ENCODE results near the gene VWA7.

VWA7 gene

DNA sequence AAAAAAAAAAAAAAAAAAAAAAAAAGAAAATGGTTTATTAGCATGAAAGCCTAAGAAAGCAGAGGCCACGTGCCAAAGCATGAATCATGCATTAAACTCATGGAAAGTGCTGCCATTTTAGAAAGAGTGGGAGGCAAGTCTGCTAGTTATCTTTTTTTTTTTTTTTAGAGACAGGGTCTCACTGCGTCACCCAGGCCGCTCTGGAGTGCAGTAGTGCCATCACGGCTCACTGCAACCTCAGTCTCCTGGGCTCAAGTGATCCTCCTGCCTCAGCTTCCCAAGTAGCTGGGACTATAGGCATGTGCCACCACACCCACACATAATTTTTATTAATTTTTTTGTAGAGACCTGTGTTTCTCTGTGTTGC lies 5.2 kb downstream of the VWA7 start:
- no peak overlapping the region for H3K4me3 ChIP-seq (ENCODE audit: low read length)
- no peaks in the 10 kb centered on the region for H3K4me1 ChIP-seq (ENCODE audit: insufficient read depth, low read length)
- no peak overlapping the region for H3K9ac ChIP-seq (ENCODE audit: low read depth, low read length)
- H3K9me3 ChIP-seq (ENCODE audit: insufficient read depth, low read depth, low read length) = no peaks in the 10 kb centered on the region
- no peak overlapping the region for H3K27ac ChIP-seq (ENCODE audit: low read length)
- no peaks in the 10 kb centered on the region for H3K27me3 ChIP-seq (ENCODE audit: insufficient read depth, low read length)
- no peaks in the 10 kb centered on the region for H3K36me3 ChIP-seq (ENCODE audit: insufficient read depth, low read depth, low read length)

DNA sequence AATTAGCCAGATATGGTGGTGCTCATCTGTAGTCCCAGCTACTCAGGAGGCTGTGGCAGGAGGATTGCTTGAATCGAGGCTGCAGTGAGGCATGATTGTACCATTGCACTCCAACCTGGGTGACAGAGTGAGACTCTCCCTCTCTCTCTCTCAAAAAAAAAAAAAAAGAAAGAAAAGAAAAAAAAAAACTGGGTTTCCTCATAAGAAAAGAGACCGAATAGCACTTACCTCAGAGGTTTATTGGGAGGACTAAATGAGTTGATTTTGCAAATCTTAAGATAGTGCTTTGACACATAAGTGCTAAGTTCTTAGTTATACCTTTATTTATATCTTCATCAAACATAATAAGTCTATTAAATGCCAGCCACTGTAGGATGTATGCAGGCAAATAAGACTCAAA lies 6.3 kb downstream of the VWA7 start:
- H3K36me3 ChIP-seq (ENCODE audit: insufficient read depth, low read depth, low read length) = no peaks in the 10 kb centered on the region
- no peak overlapping the region for H3K4me3 ChIP-seq (ENCODE audit: low read length)
- H3K27me3 ChIP-seq (ENCODE audit: insufficient read depth, low read length) = no peaks in the 10 kb centered on the region; the same call in 1 of the 2 replicates
- no peak overlapping the region for H3K27ac ChIP-seq (ENCODE audit: low read length)
- H3K9ac ChIP-seq (ENCODE audit: low read depth, low read length) = no peak overlapping the region
- H3K9me3 ChIP-seq (ENCODE audit: insufficient read depth, low read depth, low read length) = no peaks in the 10 kb centered on the region
- no peaks in the 10 kb centered on the region for H3K4me1 ChIP-seq (ENCODE audit: insufficient read depth, low read length)

DNA sequence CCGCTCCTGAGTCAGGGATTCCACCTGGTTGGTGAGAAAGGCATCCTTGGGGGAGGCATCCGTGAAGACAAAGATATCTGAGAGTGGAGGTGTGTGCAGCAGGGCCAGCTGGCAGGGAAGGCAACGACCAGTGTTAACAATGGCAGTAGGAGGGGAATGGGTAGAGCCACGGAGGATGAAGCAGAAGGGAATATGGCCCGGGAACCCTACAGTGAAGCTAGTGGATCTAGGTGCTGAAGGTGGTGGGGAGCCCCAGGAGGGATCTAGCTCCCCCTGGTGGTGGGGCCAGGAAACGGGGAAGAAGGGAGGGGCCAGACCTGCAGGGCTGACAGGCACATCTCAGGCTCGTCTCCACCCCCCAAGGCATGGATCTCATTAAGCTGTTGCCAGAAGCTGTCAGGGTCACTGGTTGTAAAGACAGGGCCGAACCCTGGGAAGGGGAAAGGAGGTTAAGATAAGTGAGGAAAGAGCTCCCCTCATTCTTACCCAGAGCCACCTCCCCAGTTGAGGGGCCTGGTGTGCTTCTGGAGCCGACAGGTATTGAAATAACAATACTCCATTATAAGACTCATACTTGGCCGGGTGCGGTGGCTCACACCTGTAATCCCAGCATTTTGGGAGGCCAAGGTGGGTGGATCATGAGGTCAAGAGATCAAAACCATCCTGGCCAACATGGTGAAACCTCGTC lies 7.3 kb downstream of the VWA7 start:
- no peak overlapping the region for H3K27ac ChIP-seq (ENCODE audit: low read length)
- H3K4me1 ChIP-seq (ENCODE audit: insufficient read depth, low read length) = no peaks in the 10 kb centered on the region
- no peaks in the 10 kb centered on the region for H3K9me3 ChIP-seq (ENCODE audit: insufficient read depth, low read depth, low read length)
- H3K9ac ChIP-seq (ENCODE audit: low read depth, low read length) = no peak overlapping the region
- no peaks in the 10 kb centered on the region; the same call in 1 of the 2 replicates for H3K27me3 ChIP-seq (ENCODE audit: insufficient read depth, low read length)
- no peak overlapping the region for H3K4me3 ChIP-seq (ENCODE audit: low read length)
- H3K36me3 ChIP-seq (ENCODE audit: insufficient read depth, low read depth, low read length) = no peaks in the 10 kb centered on the region

DNA sequence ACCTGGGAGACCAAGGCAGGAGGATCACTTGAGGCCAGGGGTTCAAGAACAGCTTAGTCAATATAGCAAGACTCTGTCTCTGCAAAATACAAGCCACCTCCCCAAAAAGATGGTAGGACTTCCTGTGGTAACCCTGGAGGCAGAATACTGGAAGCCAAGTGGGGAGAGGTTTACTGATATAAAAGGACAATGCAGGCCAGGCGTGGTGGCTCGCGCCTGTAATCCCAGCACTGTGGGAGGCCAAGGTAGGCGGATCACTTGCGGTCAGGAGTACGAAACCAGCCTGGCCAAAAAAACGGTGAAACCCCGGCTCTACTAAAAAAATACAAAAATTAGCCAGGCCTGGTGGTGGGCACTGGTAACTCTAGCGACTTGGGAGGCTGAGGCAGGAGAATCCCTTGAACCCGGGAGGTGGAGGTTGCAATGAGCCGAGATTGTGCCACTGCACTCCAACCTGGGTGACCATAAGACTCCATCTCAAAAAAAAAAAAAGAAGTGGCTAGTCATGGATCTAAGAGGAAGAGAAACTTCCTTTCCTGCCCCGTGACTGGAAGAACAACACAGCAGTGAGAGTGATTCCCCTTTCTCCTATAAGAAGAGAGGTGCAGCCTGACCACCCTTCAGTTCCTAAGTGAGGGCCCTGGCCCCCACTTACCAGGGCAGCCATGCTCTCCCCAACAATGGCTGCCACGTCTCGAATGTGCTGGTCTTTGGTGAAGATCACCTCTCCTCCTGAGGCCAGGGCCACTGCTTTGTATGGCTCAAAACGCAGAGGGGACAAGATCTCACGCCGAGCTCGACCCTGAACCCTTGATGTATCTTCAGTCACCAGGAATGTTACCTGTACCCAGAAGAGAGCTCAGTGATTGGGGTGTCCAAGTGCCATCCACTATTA lies 8.5 kb downstream of the VWA7 start:
- Histone ChIP-seq H3K27ac (ENCODE audit: low read length) (no peak overlapping the region), H3K36me3 (ENCODE audit: insufficient read depth, low read depth, low read length) (no peaks in the 10 kb centered on the region; the same call in 1 of the 2 replicates), H3K9ac (ENCODE audit: low read depth, low read length) (no peak overlapping the region), H3K4me3 (ENCODE audit: low read length) (no peak overlapping the region), H3K9me3 (ENCODE audit: insufficient read depth, low read depth, low read length) (no peaks in the 10 kb centered on the region), H3K4me1 (ENCODE audit: insufficient read depth, low read length) (0 out of 2 replicates have a peak, but pooled peaks cover 2% of the 10 kb centered on the region), H3K27me3 (ENCODE audit: insufficient read depth, low read length) (no peaks in the 10 kb centered on the region; the same call in 1 of the 2 replicates)

DNA sequence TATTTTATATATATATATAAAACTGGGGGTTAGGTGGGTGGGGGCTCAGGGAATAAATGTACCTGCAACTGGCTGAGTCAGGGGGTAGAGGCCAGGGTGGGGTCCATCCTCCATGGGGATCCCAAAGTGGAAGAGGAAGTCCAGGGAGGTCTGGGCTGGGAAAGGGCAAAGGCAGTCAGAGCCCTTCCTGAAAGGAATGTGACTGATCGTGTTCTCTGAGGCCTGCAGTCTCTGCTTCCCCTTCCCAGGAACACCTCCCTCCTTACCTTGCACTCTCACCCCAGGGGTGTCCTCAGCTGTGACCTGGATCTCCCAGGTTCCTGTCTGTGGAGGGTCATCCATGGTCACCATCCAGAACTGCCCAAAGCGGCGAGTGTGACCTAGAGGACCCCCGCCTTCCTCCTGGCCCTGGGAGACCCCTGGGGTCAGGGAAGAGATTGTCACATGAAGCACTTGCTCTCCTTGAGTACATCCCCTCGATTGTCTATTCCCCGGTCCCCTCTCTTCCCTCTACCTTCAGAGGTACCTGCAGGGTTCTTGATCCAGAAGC lies 10.0 kb downstream of the VWA7 start:
- Histone ChIP-seq H3K4me3 (ENCODE audit: low read length) (no peak overlapping the region), H3K27ac (ENCODE audit: low read length) (no peak overlapping the region), H3K36me3 (ENCODE audit: insufficient read depth, low read depth, low read length) (peaks cover 4% of the 10 kb centered on the region), H3K9ac (ENCODE audit: low read depth, low read length) (no peak overlapping the region), H3K4me1 (ENCODE audit: insufficient read depth, low read length) (peaks cover 7% of the 10 kb centered on the region; the same call in 1 of the 2 replicates), H3K9me3 (ENCODE audit: insufficient read depth, low read depth, low read length) (no peaks in the 10 kb centered on the region), H3K27me3 (ENCODE audit: insufficient read depth, low read length) (no peaks in the 10 kb centered on the region; the same call in 1 of the 2 replicates)

DNA sequence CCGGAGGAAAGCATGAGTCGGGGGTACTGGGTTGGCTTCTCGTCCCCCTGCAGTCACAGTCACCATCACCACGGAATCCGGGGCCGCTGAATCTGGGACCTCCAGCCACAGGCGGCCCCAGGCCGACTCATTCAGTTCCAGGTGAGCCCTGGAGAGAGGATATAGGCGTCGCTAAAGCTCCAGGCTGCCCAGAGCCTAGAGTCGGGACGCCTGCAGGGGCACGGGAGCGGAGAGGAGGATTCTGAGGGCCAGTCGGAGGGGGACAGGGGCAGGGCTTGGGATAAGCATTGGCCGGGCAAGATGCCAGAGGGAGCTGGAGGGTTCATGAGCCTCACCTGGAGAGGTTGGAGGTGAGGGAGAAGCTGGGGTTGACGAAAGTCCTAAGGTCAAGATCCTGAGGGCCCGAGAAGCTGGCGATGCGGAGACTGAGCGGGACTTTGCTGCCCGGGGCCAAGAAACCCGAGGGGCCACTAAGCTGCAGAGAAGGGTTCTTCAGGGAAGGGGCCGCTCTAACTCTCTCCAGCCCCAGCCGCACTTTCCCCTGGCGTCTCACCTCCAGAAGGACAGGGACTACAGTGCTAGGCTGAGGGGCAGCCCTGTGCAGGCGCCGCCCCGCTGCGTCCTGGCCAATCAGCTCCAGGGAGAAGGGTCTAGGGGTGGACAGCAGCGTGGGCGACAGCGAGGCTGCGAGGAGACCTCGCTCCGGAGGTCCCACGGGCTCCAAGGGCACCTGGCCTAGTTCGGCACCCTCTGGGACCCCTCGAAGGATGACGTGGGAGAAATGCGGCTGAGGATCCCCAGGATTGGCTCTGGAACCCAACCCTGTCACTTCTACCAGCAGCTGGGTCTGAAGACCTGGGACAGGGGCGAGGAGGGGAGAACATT lies 11.0 kb downstream of the VWA7 start:
- Histone ChIP-seq H3K27ac (ENCODE audit: low read length) (no peak overlapping the region), H3K27me3 (ENCODE audit: insufficient read depth, low read length) (no peaks in the 10 kb centered on the region; the same call in 1 of the 2 replicates), H3K4me3 (ENCODE audit: low read length) (peak overlapping the region; percentile 58; the same call in 1 of the 2 replicates), H3K9me3 (ENCODE audit: insufficient read depth, low read depth, low read length) (no peaks in the 10 kb centered on the region), H3K4me1 (ENCODE audit: insufficient read depth, low read length) (peaks cover 7% of the 10 kb centered on the region; the same call in 1 of the 2 replicates), H3K36me3 (ENCODE audit: insufficient read depth, low read depth, low read length) (peaks cover 12% of the 10 kb centered on the region), H3K9ac (ENCODE audit: low read depth, low read length) (peak overlapping the region; percentile 23; the same call in 1 of the 2 replicates)

DNA sequence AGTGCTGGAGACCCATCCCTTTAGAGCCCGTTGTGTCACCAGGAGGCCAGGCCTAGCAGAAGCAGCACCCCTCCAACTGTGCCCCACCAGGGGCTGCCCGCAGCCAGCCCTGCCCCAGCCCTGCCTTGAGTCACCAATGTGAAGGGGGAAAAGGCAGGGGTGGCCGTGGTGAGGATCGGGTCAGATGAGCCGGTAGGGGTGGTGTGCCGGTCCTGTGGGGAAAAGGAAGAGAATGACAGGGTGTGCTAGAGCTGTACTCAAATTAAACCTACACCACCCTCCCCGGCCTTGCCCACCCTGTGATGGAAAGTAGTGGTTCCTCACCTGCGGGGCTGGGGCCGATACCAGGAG lies 11.6 kb downstream of the VWA7 start:
- Histone ChIP-seq H3K9me3 (ENCODE audit: insufficient read depth, low read depth, low read length) (no peaks in the 10 kb centered on the region), H3K27ac (ENCODE audit: low read length) (no peak overlapping the region), H3K36me3 (ENCODE audit: insufficient read depth, low read depth, low read length) (peaks cover 12% of the 10 kb centered on the region), H3K4me3 (ENCODE audit: low read length) (no peak overlapping the region), H3K9ac (ENCODE audit: low read depth, low read length) (no peak overlapping the region), H3K4me1 (ENCODE audit: insufficient read depth, low read length) (peaks cover 7% of the 10 kb centered on the region; the same call in 1 of the 2 replicates), H3K27me3 (ENCODE audit: insufficient read depth, low read length) (no peaks in the 10 kb centered on the region; the same call in 1 of the 2 replicates)

DNA sequence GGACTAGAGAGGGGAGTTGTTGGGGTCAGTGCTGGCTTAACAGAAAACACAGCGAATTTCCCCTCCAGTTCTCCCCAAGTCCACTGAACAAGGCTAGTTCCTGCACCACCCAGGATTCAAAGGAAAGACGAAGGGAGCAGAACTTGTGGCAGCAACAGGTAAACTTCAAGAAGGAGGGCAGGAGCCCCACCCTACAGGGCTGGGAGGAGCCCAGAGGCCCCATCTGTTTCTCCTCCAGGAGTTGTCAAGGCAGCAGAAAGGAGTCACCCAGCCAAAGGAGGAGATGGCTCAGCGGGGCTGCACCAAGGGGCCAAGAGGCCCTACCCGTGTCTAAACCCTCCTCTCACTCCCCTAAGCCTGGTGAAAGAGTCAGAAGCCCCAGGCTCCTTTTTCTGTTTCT lies 12.9 kb downstream of the VWA7 start:
- no peaks in the 10 kb centered on the region for H3K9me3 ChIP-seq (ENCODE audit: insufficient read depth, low read depth, low read length)
- no peak overlapping the region for H3K27ac ChIP-seq (ENCODE audit: low read length)
- no peak overlapping the region for H3K4me3 ChIP-seq (ENCODE audit: low read length)
- peaks cover 7% of the 10 kb centered on the region; the same call in 1 of the 2 replicates for H3K4me1 ChIP-seq (ENCODE audit: insufficient read depth, low read length)
- peaks cover 17% of the 10 kb centered on the region for H3K36me3 ChIP-seq (ENCODE audit: insufficient read depth, low read depth, low read length)
- H3K27me3 ChIP-seq (ENCODE audit: insufficient read depth, low read length) = no peaks in the 10 kb centered on the region; the same call in 1 of the 2 replicates
- H3K9ac ChIP-seq (ENCODE audit: low read depth, low read length) = no peak overlapping the region

DNA sequence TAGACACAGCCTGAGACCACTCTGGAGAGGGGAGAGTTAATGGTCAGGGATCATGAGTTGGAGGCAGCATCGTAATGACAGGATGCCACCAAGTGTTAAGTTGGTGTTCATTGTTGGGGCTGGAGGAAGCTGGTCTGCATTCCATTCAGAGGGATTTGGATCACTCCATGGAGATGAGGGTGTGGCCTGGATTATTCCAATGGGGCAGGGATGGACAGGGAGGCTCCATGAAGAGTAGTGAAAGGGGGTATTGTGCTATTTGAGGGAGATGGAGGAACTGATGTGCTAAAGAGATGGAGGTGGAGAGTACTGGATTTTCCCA lies 13.5 kb downstream of the VWA7 start:
- H3K9me3 ChIP-seq (ENCODE audit: insufficient read depth, low read depth, low read length) = no peaks in the 10 kb centered on the region
- no peak overlapping the region for H3K4me3 ChIP-seq (ENCODE audit: low read length)
- peaks cover 7% of the 10 kb centered on the region; the same call in 1 of the 2 replicates for H3K4me1 ChIP-seq (ENCODE audit: insufficient read depth, low read length)
- peaks cover 21% of the 10 kb centered on the region for H3K36me3 ChIP-seq (ENCODE audit: insufficient read depth, low read depth, low read length)
- H3K27ac ChIP-seq (ENCODE audit: low read length) = no peak overlapping the region
- H3K27me3 ChIP-seq (ENCODE audit: insufficient read depth, low read length) = no peaks in the 10 kb centered on the region; the same call in 1 of the 2 replicates
- no peak overlapping the region; the same call in 1 of the 2 replicates for H3K9ac ChIP-seq (ENCODE audit: low read depth, low read length)

DNA sequence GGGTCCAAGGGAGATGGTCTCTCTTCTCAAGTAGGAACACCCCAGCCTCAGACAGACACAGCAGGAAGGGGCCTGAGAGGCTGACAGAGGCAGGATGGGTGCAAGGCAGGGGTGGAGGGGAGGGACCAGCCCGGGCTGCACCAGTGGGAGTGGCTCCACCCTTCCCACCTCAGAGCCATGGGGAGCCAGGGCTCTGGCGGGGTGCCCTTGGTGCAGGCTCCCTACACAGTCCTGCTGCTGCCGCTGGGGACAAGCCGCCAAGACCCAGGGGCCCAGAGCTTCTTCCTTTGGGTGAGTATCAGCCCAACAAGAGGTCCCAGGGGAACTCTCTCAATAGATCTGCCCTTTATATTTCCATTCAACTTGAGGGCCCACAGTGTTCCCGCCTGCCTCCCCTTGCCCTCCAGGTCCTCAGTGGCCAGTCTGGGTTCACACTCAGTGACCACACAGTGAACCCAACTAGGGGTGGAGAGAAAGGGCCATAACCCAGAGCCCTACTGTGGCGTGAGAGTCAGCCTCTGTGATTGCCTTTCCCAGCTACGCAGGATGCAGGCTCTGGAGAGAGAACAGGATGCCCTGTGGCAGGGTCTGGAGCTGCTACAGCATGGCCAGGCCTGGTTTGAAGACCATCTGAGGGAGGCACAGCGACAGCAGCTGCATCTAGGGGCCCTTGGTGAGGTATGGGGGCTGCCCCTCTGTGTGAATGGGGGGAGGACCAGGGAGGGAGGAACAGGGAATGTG lies 14.1 kb downstream of the VWA7 start:
- Histone ChIP-seq H3K9ac (ENCODE audit: low read depth, low read length) (no peak overlapping the region; the same call in 1 of the 2 replicates), H3K27me3 (ENCODE audit: insufficient read depth, low read length) (no peaks in the 10 kb centered on the region; the same call in 1 of the 2 replicates), H3K36me3 (ENCODE audit: insufficient read depth, low read depth, low read length) (peaks cover 21% of the 10 kb centered on the region), H3K4me1 (ENCODE audit: insufficient read depth, low read length) (peaks cover 7% of the 10 kb centered on the region; the same call in 1 of the 2 replicates), H3K4me3 (ENCODE audit: low read length) (no peak overlapping the region), H3K9me3 (ENCODE audit: insufficient read depth, low read depth, low read length) (no peaks in the 10 kb centered on the region), H3K27ac (ENCODE audit: low read length) (no peak overlapping the region)

Measured in iPS-20b (cell line).